Activated T-cell treated with anti-CD3 and anti-CD28 coated beads, Interleukin-2, amount 50 U/mL, for 1 hour (primary cell): ENCODE measurements around the gene FSTL4.
A peak's percentile ranks its signal among the peaks of the same experiment; 100 is the strongest.

ENCODE experiments used
- DNase-seq: peaks from one replicate; pipeline ENCODE4 v3.0.0-alpha.2; 2020

Gene FSTL4

DNA sequence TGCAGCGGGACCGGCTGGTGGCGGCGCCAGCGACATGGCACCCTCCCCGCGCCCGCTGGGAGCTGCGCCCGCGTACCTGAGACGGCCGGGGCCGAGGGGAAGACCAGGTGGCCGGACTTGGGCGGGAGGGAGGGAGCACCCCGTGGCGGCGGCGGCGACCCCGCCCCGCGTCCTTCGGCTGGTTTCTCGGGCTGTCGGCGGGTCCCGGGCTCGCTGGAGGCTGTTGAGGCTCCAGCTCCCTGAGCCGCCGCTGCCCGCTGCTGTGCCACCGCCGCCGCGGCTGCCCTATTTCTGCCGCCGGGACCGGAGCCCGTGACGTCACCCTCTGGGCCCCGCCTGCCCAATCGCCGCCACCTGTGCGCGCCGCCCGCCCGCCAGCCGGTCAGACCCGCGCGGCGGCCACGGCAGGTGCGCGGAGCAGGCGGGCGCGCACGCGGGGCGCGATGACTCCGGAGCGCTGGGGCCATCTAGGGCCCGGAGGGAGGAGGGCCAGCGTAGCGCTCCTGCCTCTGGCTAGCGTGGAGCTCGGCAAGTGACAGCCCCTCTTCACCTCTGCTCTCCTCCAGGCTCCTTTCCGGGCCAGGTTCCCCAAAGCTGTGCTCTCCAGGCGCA lies at the start of gene FSTL4:
TSS of gene FSTL4 (minus strand) at position 293 of the 612 bp plus-strand sequence.
- DNase-seq: peak; percentile 35

DNA sequence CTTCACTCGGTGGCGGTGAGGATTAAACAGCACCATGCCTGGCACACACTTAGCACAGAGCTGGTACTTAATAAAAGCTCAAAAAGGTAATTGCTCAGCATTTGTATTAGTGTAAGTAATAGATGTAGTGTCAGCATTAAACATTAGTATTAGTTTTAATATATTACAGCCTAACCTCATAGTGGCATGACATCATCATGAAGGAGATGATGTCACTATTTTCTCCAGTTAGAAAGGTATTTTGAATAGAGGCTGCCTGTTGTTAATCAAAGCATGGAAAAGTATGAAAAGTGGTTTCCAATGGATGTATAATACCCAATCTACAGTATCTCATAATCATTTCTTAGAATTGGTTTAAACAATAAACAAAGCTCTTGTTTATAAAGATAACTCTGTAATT lies 49.0 kb upstream of the FSTL4 start:
- no peak for DNase-seq

DNA sequence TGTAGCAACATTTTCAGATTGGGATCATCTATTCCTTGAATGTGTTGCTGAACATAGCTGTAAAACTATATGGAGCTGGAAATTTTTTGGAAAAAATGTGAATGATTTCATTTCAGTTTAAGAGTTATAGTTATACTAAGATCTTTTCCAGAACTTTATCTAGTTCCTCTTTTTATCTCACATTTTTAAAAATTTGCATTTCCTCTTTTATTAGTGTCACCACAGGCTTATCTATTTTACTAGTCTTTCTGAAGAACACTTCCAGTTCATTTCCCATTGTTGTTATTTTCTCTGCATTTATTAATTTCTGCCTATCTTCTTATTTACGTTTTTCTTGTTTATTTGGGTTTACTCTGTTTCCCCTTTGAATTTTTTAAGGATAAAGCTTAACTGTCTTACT lies 46.0 kb upstream of the FSTL4 start:
- DNase-seq: no peak

DNA sequence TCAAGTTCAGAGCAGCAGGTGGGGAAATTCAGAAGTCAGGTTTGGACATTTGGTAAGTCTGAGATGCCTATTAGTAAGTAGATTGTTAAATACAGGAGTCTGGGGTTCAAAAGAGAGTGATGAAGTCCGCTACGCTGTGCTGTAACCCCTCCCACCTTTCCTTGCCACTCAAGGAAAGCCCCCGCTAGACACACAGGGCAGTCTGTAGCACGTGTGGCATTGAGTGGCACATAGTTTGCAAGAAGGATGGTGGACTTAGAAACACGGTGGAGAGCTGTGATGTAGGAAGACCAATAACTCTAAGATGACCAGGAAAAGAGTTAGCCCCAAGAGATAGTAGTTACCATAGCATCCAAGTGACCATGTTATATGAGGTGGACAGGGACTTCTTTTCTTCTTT lies 44.7 kb upstream of the FSTL4 start:
- DNase-seq: no peak

GRCh38 chr5:133655966-133656365 lies 43.6 kb upstream of the FSTL4 start:
- DNase-seq: no peak

GRCh38 chr5:133653760-133654049 lies 41.4 kb upstream of the FSTL4 start:
- no peak for DNase-seq

DNA sequence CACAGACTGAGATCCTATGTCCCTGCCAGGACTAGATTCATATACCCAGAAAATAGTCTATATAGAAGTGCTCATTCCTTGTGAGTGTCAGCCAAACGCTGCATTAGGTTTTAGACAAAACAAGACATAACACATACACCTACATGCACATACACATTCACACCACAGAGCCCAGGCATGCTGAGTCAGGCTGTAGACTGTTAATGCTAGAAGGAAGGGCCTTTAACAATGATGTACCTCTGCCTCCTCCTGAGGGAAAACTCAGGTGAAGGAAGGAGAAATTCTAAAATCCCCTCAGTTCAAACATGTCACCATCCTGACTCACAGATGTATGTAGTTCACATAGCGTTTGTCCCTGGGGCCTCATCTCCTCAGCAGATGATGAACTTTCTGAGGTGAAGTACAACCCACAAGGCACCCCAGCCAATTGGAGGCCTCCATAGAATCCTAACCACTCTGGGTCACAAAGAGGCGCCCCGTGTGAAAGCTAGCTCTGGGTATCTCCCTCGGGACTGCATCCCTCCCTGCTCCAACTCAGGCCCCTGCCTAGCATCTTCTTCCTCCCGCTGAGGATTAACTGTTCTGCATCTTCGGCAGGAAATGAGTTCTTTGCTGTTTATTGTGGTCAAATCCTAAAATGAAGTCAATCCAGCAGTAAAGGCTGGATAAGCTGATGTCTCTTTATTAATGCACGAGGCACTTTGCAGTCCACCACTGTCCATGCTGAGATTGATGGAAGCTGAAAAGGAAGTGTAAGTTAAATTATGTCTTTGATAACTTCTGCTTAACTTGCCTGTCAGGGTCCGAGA lies 40.8 kb upstream of the FSTL4 start:
- no peak for DNase-seq

DNA sequence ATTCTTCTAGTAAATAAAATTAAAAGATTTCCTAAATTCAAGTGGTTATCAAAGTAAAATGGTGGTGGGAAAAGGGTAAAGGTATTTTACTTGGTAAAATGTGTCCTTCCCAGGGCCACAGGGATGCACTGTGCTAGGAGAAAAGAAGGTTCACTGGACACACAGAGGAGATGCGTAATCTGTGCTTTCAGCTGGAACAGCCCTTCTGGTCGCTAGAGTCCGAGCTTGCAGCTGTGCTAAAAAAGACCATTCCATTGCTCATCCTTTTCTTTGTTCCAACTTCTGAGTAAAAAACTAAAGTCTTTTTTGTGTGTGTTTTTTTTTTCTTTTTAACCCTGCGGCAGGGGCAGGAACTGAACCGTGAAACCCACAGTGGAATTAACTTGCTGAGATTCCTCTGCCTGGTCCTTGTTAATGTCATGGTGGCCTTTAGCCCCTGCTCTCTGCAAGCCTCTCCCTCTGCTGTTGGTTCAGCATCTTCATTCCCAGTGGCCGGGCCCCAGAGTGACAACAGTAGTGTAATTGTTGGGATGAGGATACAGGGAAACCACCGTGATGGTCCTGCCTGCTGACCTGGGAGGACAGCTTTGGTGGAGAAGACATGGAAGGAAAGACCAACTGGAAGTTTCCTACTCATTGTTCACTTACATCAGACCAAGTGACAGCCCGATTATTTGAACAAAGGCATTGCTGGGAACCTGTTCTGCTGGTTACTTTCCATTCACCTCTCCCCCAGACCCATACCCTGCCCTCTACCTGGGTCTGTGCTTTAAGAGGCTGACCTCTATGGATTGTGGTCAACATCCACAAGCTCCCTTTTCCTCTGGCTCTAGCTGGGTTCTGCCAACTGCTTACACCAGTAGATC lies 31.9 kb upstream of the FSTL4 start:
- DNase-seq: no peak

GRCh38 chr5:133643365-133643764 lies 31.0 kb upstream of the FSTL4 start:
- no peak for DNase-seq

DNA sequence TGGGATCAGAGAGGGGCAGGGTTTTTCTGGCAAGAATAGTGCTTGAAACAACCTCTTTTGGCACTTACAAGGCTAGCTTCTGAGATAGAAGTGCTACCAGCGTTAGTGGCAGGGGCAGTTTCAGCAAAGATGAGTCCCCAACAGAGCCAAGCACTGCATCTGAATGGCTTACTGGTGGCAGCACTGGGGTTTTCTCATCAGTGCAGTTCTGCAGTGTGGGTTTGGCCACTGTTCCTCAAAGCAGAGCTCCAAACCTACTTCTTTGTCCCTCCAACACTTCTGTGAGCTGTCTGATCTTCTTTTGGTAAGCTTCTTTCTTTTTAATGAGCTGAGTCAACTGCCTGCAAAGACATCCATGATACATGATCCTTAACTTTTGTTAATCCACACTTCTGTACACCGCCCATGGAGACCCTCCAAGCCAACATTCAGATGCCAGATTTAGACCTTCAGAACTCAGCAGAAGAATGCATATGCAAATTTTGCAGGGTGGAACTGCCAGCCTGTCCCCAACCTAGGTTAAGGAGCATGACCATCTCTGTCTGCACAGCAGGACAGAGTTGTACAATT lies 29.9 kb upstream of the FSTL4 start:
- DNase-seq: no peak

DNA sequence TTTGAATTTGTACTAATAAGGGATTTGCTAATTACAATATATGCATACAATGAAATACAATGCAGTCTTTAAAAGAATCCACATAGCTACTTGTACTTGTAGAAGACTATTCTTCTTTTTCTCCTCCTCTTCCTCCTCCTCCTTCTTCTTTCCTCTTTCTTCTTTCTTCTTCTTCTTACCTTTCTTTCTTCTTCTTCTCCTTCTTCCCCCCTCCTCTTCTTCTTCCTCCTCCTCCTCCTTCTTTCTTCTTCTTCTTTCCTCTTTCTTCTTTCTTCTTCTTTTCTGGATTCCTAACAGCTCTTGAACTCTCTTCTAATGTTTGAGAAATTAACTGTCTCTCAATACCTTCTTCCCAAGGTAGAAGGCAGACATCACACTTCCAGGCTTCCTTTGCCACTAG lies 29.3 kb upstream of the FSTL4 start:
- no peak for DNase-seq

- DNase-seq: no peak
Observed at GRCh38 chr5:133639850-133640528, 27.6 kb upstream of the FSTL4 start.

GRCh38 chr5:133638436-133638835 lies 26.1 kb upstream of the FSTL4 start:
- DNase-seq: no peak

DNA sequence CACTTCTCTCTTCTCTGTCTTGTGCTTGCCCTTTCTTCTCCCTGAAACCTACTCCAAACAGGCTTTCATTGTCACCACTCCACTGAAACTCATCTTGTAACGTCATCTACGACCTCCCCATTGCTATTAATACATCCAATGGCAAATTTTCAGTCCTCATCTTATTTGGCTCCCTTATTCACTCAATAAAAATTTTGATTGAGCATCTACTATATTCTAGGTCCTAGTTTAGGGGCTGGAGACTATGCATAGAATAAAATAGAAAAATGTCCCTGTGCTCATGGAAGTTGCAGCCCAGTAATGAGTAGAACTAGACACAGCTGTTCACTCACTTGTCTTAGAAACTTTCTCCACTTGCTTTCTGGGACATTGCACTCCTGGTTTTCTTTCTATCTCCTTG lies 24.9 kb upstream of the FSTL4 start:
- no peak for DNase-seq

- no peak for DNase-seq
Observed at GRCh38 chr5:133635051-133635450, 22.7 kb upstream of the FSTL4 start.

DNA sequence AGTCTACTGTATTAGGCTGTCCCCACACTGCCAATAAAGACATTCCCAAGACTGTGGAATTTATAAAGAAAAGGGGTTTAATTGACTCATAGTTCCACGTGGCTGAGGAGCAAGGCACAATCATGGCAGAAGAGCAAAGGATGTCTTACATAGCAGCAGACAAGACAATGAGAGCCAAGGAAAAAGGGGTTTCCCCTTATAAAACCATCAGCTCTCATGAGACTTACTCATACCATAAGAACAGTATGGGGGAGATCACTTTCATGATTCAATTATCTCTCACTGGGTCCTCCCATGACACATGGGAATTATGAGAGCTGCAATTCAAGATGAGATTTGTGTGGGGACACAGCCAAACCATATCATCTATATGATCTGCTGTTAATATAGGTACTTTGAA lies 14.8 kb upstream of the FSTL4 start:
- no peak for DNase-seq

DNA sequence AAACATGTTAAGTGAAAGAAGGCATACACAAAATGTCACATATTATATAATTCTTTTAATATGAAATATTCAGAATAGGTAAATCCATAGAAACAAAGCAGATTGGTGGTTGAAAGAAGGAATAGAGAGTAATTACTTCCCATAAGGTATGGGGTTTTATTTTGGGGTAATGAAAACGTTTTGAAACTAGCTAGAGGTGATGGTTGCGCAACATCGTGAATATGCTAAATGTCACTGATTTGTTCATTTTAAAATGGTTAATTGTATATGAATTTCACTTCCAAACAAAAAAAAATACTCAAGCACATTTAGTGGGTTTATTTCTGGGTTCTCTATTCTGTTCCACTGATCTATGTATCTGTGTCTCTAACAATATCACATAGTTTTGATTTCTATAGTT lies 12.0 kb upstream of the FSTL4 start:
- DNase-seq: no peak

- no peak for DNase-seq
Observed at GRCh38 chr5:133618141-133618540, 5.8 kb upstream of the FSTL4 start.

DNA sequence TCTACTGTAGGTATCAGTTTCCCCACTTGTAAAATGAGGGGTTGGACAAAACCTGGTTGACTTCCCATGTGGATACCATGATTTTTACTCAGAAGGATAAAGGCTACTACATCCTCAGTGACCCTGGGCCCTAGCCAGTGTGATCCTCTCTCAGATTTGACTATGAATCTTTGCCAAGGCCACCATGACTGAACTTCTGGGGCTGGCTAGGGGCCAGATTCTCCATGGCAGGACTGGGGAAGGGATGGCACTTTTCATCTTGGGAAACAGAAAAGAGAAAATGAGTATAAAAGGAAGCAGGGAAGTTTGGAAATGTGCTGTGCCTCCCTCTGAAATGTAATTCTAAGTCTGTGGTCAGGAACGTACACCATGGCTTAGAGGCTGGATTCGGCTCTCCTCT lies 1.4 kb upstream of the FSTL4 start:
- no peak for DNase-seq

GRCh38 chr5:133613184-133613583 lies 843 bp upstream of the FSTL4 start:
- no peak for DNase-seq

GRCh38 chr5:133611357-133612248 lies 738 bp downstream of the FSTL4 start:
- DNase-seq: no peak
